Epithelial cell of esophagus (primary cell): ENCODE results near the gene SYT12.

Experiments
- DNase-seq: peaks from one replicate; pipeline ENCODE4 v3.0.0; 2010; ENCODE audit warnings: low read depth
- H3K4me3 ChIP-seq: 2 replicates; pipeline ENCODE4 v1.5.1; 2011; ENCODE audit warnings: mild to moderate bottlenecking, low read length, control low read depth
- CTCF ChIP-seq: IDR thresholded peaks from 2 replicates; pipeline ENCODE4 v1.5.1; 2011; ENCODE audit warnings: low read depth, mild to moderate bottlenecking, low read length, control low read depth, inconsistent platforms; ENCODE audit not compliant: insufficient read depth; ENCODE audit errors: missing control alignments

Gene SYT12

GRCh38 chr11:67073908-67074307 lies 51.0 kb downstream of the SYT12 start:
- no peak for TF ChIP-seq CTCF
- H3K4me3 ChIP-seq, result no peak overlapping the region
- no peak for DNase-seq

GRCh38 chr11:67076202-67076601 lies 53.3 kb downstream of the SYT12 start:
- no peak for TF ChIP-seq CTCF
- DNase-seq, result no peak
- no peak overlapping the region for H3K4me3 ChIP-seq

GRCh38 chr11:67079065-67079705 lies 56.3 kb downstream of the SYT12 start:
- TF ChIP-seq CTCF, result no peak
- DNase-seq, result no peak
- H3K4me3 ChIP-seq, result no peak overlapping the region

GRCh38 chr11:67082071-67082791 lies 59.3 kb downstream of the SYT12 start:
- DNase-seq, result no peak
- peak; percentile 19 for TF ChIP-seq CTCF
- H3K4me3 ChIP-seq, result no peak overlapping the region

- H3K4me3 ChIP-seq, result no peak overlapping the region
- TF ChIP-seq CTCF, result no peak
- no peak for DNase-seq
These were observed 60.9 kb downstream of the SYT12 start for GRCh38 chr11:67083786-67084366.

GRCh38 chr11:67085617-67086016 lies 62.7 kb downstream of the SYT12 start:
- no peak for DNase-seq
- no peak overlapping the region for H3K4me3 ChIP-seq
- no peak for TF ChIP-seq CTCF
